Skeletal muscle tissue (tissue), 4 donors: ENCODE data around the gene PTGR3. TPM values are rescaled to one million over a fixed set of nuclear protein-coding genes. Genes with fewer than 3 reads are reported as not detected.
A peak's percentile ranks its signal among the peaks of the same experiment; 100 is the strongest.

ENCODE experiments used
- H3K27ac ChIP-seq: one replicate; pipeline ENCODE4 v1.7.0; 2013; ENCODE audit warnings: mild to moderate bottlenecking, low read depth, low read length, inconsistent platforms
- H3K27me3 ChIP-seq, 3 donors: one replicate each; pipeline ENCODE4 v1.7.0; 2013; ENCODE audit warnings: low read length in 3 of 3; ENCODE audit not compliant: control insufficient read depth in 3 of 3, insufficient read depth in 3 of 3
- H3K36me3 ChIP-seq, 3 donors: one replicate each; pipeline ENCODE4 v1.7.0; 2013; ENCODE audit warnings: low read length in 3 of 3; ENCODE audit not compliant: control insufficient read depth in 3 of 3, insufficient read depth in 3 of 3
- H3K4me1 ChIP-seq, 3 donors: one replicate each; pipeline ENCODE4 v1.7.0; 2013; ENCODE audit warnings: low read length in 3 of 3, mild to moderate bottlenecking in 3 of 3; ENCODE audit not compliant: control insufficient read depth in 3 of 3, insufficient read depth in 3 of 3
- H3K4me3 ChIP-seq, 3 donors: one replicate each; pipeline ENCODE4 v1.7.0; 2013; ENCODE audit warnings: low read length in 3 of 3
- H3K9ac ChIP-seq, 3 donors: one replicate each; pipeline ENCODE4 v1.7.0; 2013; ENCODE audit warnings: low read length in 3 of 3, mild to moderate bottlenecking in 3 of 3, moderate library complexity in 2 of 3, low read depth in 1 of 3
- H3K9me3 ChIP-seq, 3 donors: one replicate each; pipeline ENCODE4 v1.7.0; 2013; ENCODE audit warnings: low read length in 3 of 3; ENCODE audit not compliant: control insufficient read depth in 3 of 3
- total RNA-seq: library from RNA; depleted of rRNA; stranded (reverse); fragments of >200 nt; gene quantifications from one replicate; pipeline ENCODE4 v1.2.3, GENCODE V29; 2014
- donor health status: Osteomylitis.

PTGR3 gene
- total RNA-seq, 1 donor from 2014 or later: 12.5 TPM

GRCh38 chr18:75164479-75164878 is 44.5 kb downstream of the PTGR3 start:
- H3K4me1 ChIP-seq: peaks cover 18 to 24% (median 19%) of the 10 kb centered on the region in 3 donors
- no peak overlapping the region for H3K27ac ChIP-seq
- no peaks in the 10 kb centered on the region for H3K9me3 ChIP-seq
- peaks cover 0 to 3% (median 0%) of the 10 kb centered on the region in 3 donors for H3K27me3 ChIP-seq
- no peak overlapping the region for H3K9ac ChIP-seq
- H3K36me3 ChIP-seq: no peaks in the 10 kb centered on the region
- no peak overlapping the region for H3K4me3 ChIP-seq

- Histone ChIP-seq H3K27me3 (peaks cover 0 to 3% (median 0%) of the 10 kb centered on the region in 3 donors), H3K27ac (no peak overlapping the region), H3K4me3 (no peak overlapping the region), H3K36me3 (no peaks in the 10 kb centered on the region), H3K9me3 (no peaks in the 10 kb centered on the region), H3K4me1 (peaks cover 18 to 23% (median 19%) of the 10 kb centered on the region in 3 donors), H3K9ac (no peak overlapping the region)
These were observed 45.2 kb downstream of the PTGR3 start for GRCh38 chr18:75163736-75164135.

GRCh38 chr18:75162978-75163377 is 46.0 kb downstream of the PTGR3 start:
- no peak overlapping the region for H3K4me3 ChIP-seq
- no peak overlapping the region for H3K9ac ChIP-seq
- peaks cover 15 to 18% (median 17%) of the 10 kb centered on the region in 3 donors for H3K4me1 ChIP-seq
- no peak overlapping the region for H3K27ac ChIP-seq
- H3K27me3 ChIP-seq: peaks cover 0 to 3% (median 0%) of the 10 kb centered on the region in 3 donors
- no peaks in the 10 kb centered on the region for H3K9me3 ChIP-seq
- no peaks in the 10 kb centered on the region for H3K36me3 ChIP-seq

GRCh38 chr18:75162467-75162866 is 46.5 kb downstream of the PTGR3 start:
- Histone ChIP-seq H3K27me3 (peaks cover 0 to 3% (median 0%) of the 10 kb centered on the region in 3 donors), H3K4me3 (peak overlapping the region in 1 of 3 donors; percentile 84), H3K9me3 (no peaks in the 10 kb centered on the region), H3K4me1 (peaks cover 15 to 18% (median 17%) of the 10 kb centered on the region in 3 donors), H3K9ac (no peak overlapping the region), H3K36me3 (no peaks in the 10 kb centered on the region), H3K27ac (no peak overlapping the region)

- H3K27ac ChIP-seq: no peak overlapping the region
- H3K9ac ChIP-seq: peak overlapping the region; percentile 63 to 73 (median 64)
- H3K4me3 ChIP-seq: peak overlapping the region; percentile 84 to 89 (median 85)
- H3K9me3 ChIP-seq: no peaks in the 10 kb centered on the region
- no peaks in the 10 kb centered on the region for H3K36me3 ChIP-seq
- peaks cover 15 to 18% (median 17%) of the 10 kb centered on the region in 3 donors for H3K4me1 ChIP-seq
- H3K27me3 ChIP-seq: peaks cover 0 to 3% (median 0%) of the 10 kb centered on the region in 3 donors
These were observed 47.5 kb downstream of the PTGR3 start for GRCh38 chr18:75161256-75162028.

GRCh38 chr18:75160364-75160763 is 48.6 kb downstream of the PTGR3 start:
- H3K36me3 ChIP-seq: no peaks in the 10 kb centered on the region
- H3K4me1 ChIP-seq: peaks cover 15 to 18% (median 17%) of the 10 kb centered on the region in 3 donors
- H3K4me3 ChIP-seq: peak overlapping the region in 1 of 3 donors; percentile 48
- peaks cover 0 to 6% (median 0%) of the 10 kb centered on the region in 3 donors for H3K9me3 ChIP-seq
- no peak overlapping the region for H3K27ac ChIP-seq
- H3K9ac ChIP-seq: no peak overlapping the region
- peaks cover 0 to 3% (median 0%) of the 10 kb centered on the region in 3 donors for H3K27me3 ChIP-seq

GRCh38 chr18:75159646-75160356 is 49.1 kb downstream of the PTGR3 start:
- Histone ChIP-seq H3K9me3 (peaks cover 0 to 10% (median 0%) of the 10 kb centered on the region in 3 donors), H3K9ac (no peak overlapping the region), H3K27ac (no peak overlapping the region), H3K27me3 (peaks cover 0 to 3% (median 0%) of the 10 kb centered on the region in 3 donors), H3K4me1 (peaks cover 15 to 18% (median 17%) of the 10 kb centered on the region in 3 donors), H3K4me3 (no peak overlapping the region), H3K36me3 (no peaks in the 10 kb centered on the region)

GRCh38 chr18:75159238-75159518 is 49.8 kb downstream of the PTGR3 start:
- no peaks in the 10 kb centered on the region for H3K36me3 ChIP-seq
- H3K27me3 ChIP-seq: peaks cover 0 to 3% (median 0%) of the 10 kb centered on the region in 3 donors
- H3K27ac ChIP-seq: no peak overlapping the region
- H3K4me1 ChIP-seq: peaks cover 15 to 18% (median 17%) of the 10 kb centered on the region in 3 donors
- H3K9ac ChIP-seq: no peak overlapping the region
- no peak overlapping the region for H3K4me3 ChIP-seq
- H3K9me3 ChIP-seq: peaks cover 0 to 14% (median 0%) of the 10 kb centered on the region in 3 donors
